Body of pancreas (tissue), 4 donors: ENCODE data around the gene NBAS. TPM values are rescaled to one million over a fixed set of nuclear protein-coding genes. Genes with fewer than 3 reads are reported as not detected.

Experiments
- ATAC-seq: fragments of 150-250 bp; one replicate; pipeline ENCODE4 v1.9.1; 2016
- DNase-seq, 4 donors: peaks; one replicate each; pipeline ENCODE4 v3.0.0-alpha.2; 2019
- H3K27ac ChIP-seq, 4 donors: fragments of 200-600 bp; sonication (generic); 1 replicate in 3 of 4; 2 replicates in 1 of 4; pipeline versions ENCODE4 v1.5.1 to v1.6.1; 2016 to 2019; ENCODE audit warnings: mild to moderate bottlenecking in 1 of 4, mixed read lengths in 1 of 4, moderate library complexity in 1 of 4
- H3K27me3 ChIP-seq, 2 donors: fragments of 200-600 bp; sonication (generic); one replicate each; pipeline ENCODE4 v1.6.0; 2016; ENCODE audit warnings: mild to moderate bottlenecking in 1 of 2
- H3K36me3 ChIP-seq, 2 donors: fragments of 200-600 bp; sonication (generic); replicated peaks in 1 of 2; 2 replicates each; pipeline ENCODE4 v1.5.1; 2016; ENCODE audit warnings: low read depth in 2 of 2; ENCODE audit not compliant: insufficient read depth in 1 of 2
- H3K4me1 ChIP-seq: fragments of 200-600 bp; sonication (generic); one replicate; pipeline ENCODE4 v1.6.0; 2016
- H3K4me3 ChIP-seq, 2 donors: fragments of 200-600 bp; sonication (generic); 1 replicate in 1 of 2; 2 replicates in 1 of 2; pipeline ENCODE4 v1.5.1; 2016 to 2019
- H3K9me3 ChIP-seq, 3 donors: fragments of 200-600 bp; sonication (generic); 1 replicate in 2 of 3; 2 replicates in 1 of 3; pipeline ENCODE4 v1.5.1; 2016
- CTCF ChIP-seq, 7 experiments: fragments of 450-650 bp in 4 of 7; fragments of 200-600 bp in 3 of 7; sonication (generic) in 3 of 7; IDR thresholded peaks; one replicate each; pipeline ENCODE4 v1.5.1; 2016 to 2019; ENCODE audit warnings: antibody characterized with exemption in 7 of 7
- POLR2A ChIP-seq, 3 donors: fragments of 450-650 bp; IDR thresholded peaks; one replicate each; pipeline ENCODE4 v1.6.1; 2016; ENCODE audit warnings: antibody characterized with exemption in 3 of 3, mild to moderate bottlenecking in 2 of 3
- WGBS, 2 donors: methylation state at CpG; one replicate each; pipeline ENCODE4 v1.1.5; 2017; 5-methylcytosine and 5-hydroxymethylcytosine counted together
- intact Hi-C: fragments of 100-400 bp; cut with DNase I; formaldehyde crosslinking; loops from one replicate; pipeline ENCODE4 v1.15.1; 2023
- total RNA-seq, 2 donors: library from RNA; depleted of rRNA; stranded (reverse); fragments of >200 nt; gene quantifications; one replicate each; pipeline ENCODE4 v1.1.0, GENCODE V29; 2016

The NBAS gene
- total RNA-seq, 2 donors from 2014 or later: 34.0 to 35.9 TPM

GRCh38 chr2:15272942-15273341, 288.2 kb downstream of the NBAS start:
- Histone ChIP-seq H3K9me3 (no peaks in the 10 kb centered on the region), H3K4me1 (peaks cover 8% of the 10 kb centered on the region), H3K36me3 (no peaks in the 10 kb centered on the region), H3K27me3 (no peaks in the 10 kb centered on the region), H3K4me3 (no peak overlapping the region), H3K27ac (no peak overlapping the region)
- DNase-seq: no peak
- 76 to 87% methylated on average over 4 of the region's 4 CpGs for WGBS, 2 donors
- TF ChIP-seq CTCF (IDR thresholded peaks at IDR 0.05) (no peak), POLR2A (IDR thresholded peaks at IDR 0.05) (no peak)
- no peak for ATAC-seq
- intact Hi-C loops: no loop called here

- 52 to 81% methylated on average over 1 of the region's 1 CpG for WGBS, 2 donors
- Histone ChIP-seq H3K27me3 (no peaks in the 10 kb centered on the region), H3K9me3 (no peaks in the 10 kb centered on the region), H3K4me3 (no peak overlapping the region), H3K27ac (no peak overlapping the region), H3K36me3 (no peaks in the 10 kb centered on the region), H3K4me1 (peaks cover 8% of the 10 kb centered on the region)
- intact Hi-C loops: no loop called here
- no peak for TF ChIP-seq CTCF (IDR thresholded peaks at IDR 0.05)
- DNase-seq: no peak
- ATAC-seq: no peak
These were observed 289.1 kb downstream of the NBAS start for GRCh38 chr2:15271941-15272542.

- intact Hi-C loops: no loop called here
- Histone ChIP-seq H3K27me3 (no peaks in the 10 kb centered on the region), H3K9me3 (no peaks in the 10 kb centered on the region), H3K36me3 (no peaks in the 10 kb centered on the region), H3K4me1 (peaks cover 8% of the 10 kb centered on the region), H3K27ac (no peak overlapping the region), H3K4me3 (no peak overlapping the region)
- TF ChIP-seq POLR2A (IDR thresholded peaks at IDR 0.05): no peak
- no peak for TF ChIP-seq CTCF (IDR thresholded peaks at IDR 0.05)
- DNase-seq (no peak), ATAC-seq (no peak)
- WGBS, 2 donors: 37 to 45% methylated on average over 3 of the region's 3 CpGs
These were observed 289.9 kb downstream of the NBAS start for GRCh38 chr2:15271276-15271675.

- Histone ChIP-seq H3K4me3 (no peak overlapping the region), H3K4me1 (peaks cover 8% of the 10 kb centered on the region), H3K9me3 (no peaks in the 10 kb centered on the region), H3K27me3 (no peaks in the 10 kb centered on the region), H3K27ac (no peak overlapping the region), H3K36me3 (no peaks in the 10 kb centered on the region)
- no peak for DNase-seq
- ATAC-seq: no peak
- 90 to 96% methylated on average over 4 of the region's 4 CpGs for WGBS, 2 donors
- no peak for TF ChIP-seq CTCF (IDR thresholded peaks at IDR 0.05)
- no peak for TF ChIP-seq POLR2A (IDR thresholded peaks at IDR 0.05)
- intact Hi-C loops: no loop called here
These were observed 292.1 kb downstream of the NBAS start for GRCh38 chr2:15269043-15269442.

GRCh38 chr2:15265889-15266288, 295.2 kb downstream of the NBAS start:
- Histone ChIP-seq H3K27me3 (no peaks in the 10 kb centered on the region), H3K9me3 (no peaks in the 10 kb centered on the region), H3K36me3 (no peaks in the 10 kb centered on the region), H3K4me3 (no peak overlapping the region), H3K4me1 (peaks cover 2% of the 10 kb centered on the region), H3K27ac (no peak overlapping the region)
- intact Hi-C loops: no loop called here
- DNase-seq: no peak
- WGBS, 2 donors: 93 to 95% methylated on average over 3 of the region's 3 CpGs
- TF ChIP-seq POLR2A (IDR thresholded peaks at IDR 0.05) (no peak), CTCF (IDR thresholded peaks at IDR 0.05) (no peak)
- no peak for ATAC-seq
